HepG2 (cell line): Measurements from ENCODE around the gene PPP1R12A. TPM values are rescaled to one million over a fixed set of nuclear protein-coding genes. Genes with fewer than 3 reads are reported as not detected.

Experiments
- ATAC-seq: fragments of 200-7000 bp; cut with Tn5 transposase; 3 replicates; pipeline ENCODE4 v1.9.1; 2020; ENCODE audit warnings: mild to moderate bottlenecking, moderate library complexity
- BruUV-seq: library from RNA; stranded (reverse); fragments of 400-500 nt; replicated peaks from 2 replicates; lab custom pipeline; 2021; lab: Mats Ljungman, UMichigan
- CTCF ChIA-PET: fragments of 300-600 bp; formaldehyde crosslinking; extraction: SDS; loops from one replicate; lab custom pipeline; 2021; ENCODE audit warnings: low total read pairs, inconsistent platforms, low intra/inter-chr PET ratio; lab: Yijun Ruan, JAX
- POLR2A ChIA-PET: fragments of 350-600 bp; sonication (Branson Sonifier 250); formaldehyde crosslinking; loops from one replicate; lab custom pipeline; 2020; ENCODE audit warnings: antibody characterized with exemption, inconsistent platforms; lab: Yijun Ruan, JAX
- DNase-seq: peaks from one replicate; pipeline ENCODE4 v3.0.0-alpha.2; 2015; ENCODE audit warnings: low spot score
- FAIRE-seq: peaks from 3 replicates; lab custom pipeline; 2011; peaks lifted over from hg19 to GRCh38; lab: Jason Lieb, UNC
- H2AFZ ChIP-seq: one replicate; pipeline ENCODE4 v1.6.1; 2011; ENCODE audit warnings: low read length, inconsistent platforms
- H3K27ac ChIP-seq: fragments of 300-600 bp; 3 replicates; pipeline ENCODE4 v1.8.0; 2011; ENCODE audit warnings: mixed run types, mild to moderate bottlenecking, mixed read lengths, low read length, inconsistent platforms; ENCODE audit not compliant: insufficient read depth; ENCODE audit errors: extremely low read length
- H3K27me3 ChIP-seq, 2 experiments: fragments of 200-600 bp in 1 of 2; 2 replicates in 1 of 2; 3 replicates in 1 of 2; pipeline versions ENCODE4 v1.6.0 to v1.8.0; 2011; ENCODE audit warnings: low read length in 2 of 2, mild to moderate bottlenecking in 2 of 2, moderate library complexity in 2 of 2, inconsistent platforms in 1 of 2; ENCODE audit not compliant: insufficient read depth in 2 of 2, control insufficient read depth in 1 of 2
- H3K36me3 ChIP-seq, 2 experiments: fragments of 200-600 bp in 1 of 2; replicated peaks in 1 of 2; 2 replicates in 1 of 2; 3 replicates in 1 of 2; pipeline versions ENCODE4 v1.5.1 to v1.8.0; 2011; ENCODE audit warnings: low read length in 2 of 2, inconsistent platforms in 1 of 2; ENCODE audit not compliant: insufficient read depth in 2 of 2, control insufficient read depth in 1 of 2
- H3K4me1 ChIP-seq: 2 replicates; pipeline ENCODE4 v1.5.1; 2012; ENCODE audit warnings: low read length, inconsistent platforms; ENCODE audit not compliant: insufficient read depth
- H3K4me2 ChIP-seq: 2 replicates; pipeline ENCODE4 v1.6.0; 2011; ENCODE audit warnings: low read depth, low read length, inconsistent platforms
- H3K4me3 ChIP-seq, 3 experiments: fragments of 200-600 bp in 1 of 3; sonication (generic), shearing (Covaris generic) in 1 of 3; replicated peaks in 1 of 3; 2 replicates each; pipeline ENCODE4 v1.5.1; 2011 to 2016; ENCODE audit warnings: low read length in 3 of 3, inconsistent platforms in 2 of 3, low read depth in 2 of 3, mild to moderate bottlenecking in 2 of 3, control low read depth in 1 of 3, mixed read lengths in 1 of 3; ENCODE audit not compliant: insufficient read depth in 1 of 3
- H3K79me2 ChIP-seq: one replicate; pipeline ENCODE4 v1.6.1; 2011; ENCODE audit warnings: low read length, inconsistent platforms; ENCODE audit not compliant: insufficient read depth
- H3K9ac ChIP-seq: 2 replicates; pipeline ENCODE4 v1.6.0; 2011; ENCODE audit warnings: mild to moderate bottlenecking, low read depth, low read length, inconsistent platforms; ENCODE audit not compliant: insufficient read depth
- H3K9me3 ChIP-seq: 2 replicates; pipeline ENCODE4 v1.5.1; 2012; ENCODE audit warnings: mild to moderate bottlenecking, low read length
- H4K20me1 ChIP-seq: 2 replicates; pipeline ENCODE4 v1.6.0; 2011; ENCODE audit warnings: inconsistent platforms, mild to moderate bottlenecking, low read length, moderate library complexity; ENCODE audit not compliant: insufficient read depth
- HES4 ChIP-seq: sonication (generic); formaldehyde crosslinking; IDR thresholded peaks from 2 replicates; pipeline ENCODE4 v1.9.0; 2021; ENCODE audit warnings: mild to moderate bottlenecking, missing genetic modification reagents, borderline replicate concordance
- HOXA3 ChIP-seq: sonication (generic); formaldehyde crosslinking; IDR thresholded peaks from 2 replicates; pipeline ENCODE4 v1.5.0; 2020; ENCODE audit warnings: missing genetic modification reagents
- KDM6A ChIP-seq: IDR thresholded peaks from 2 replicates; pipeline ENCODE4 v1.6.1; 2016; ENCODE audit warnings: low read depth
- RCOR2 ChIP-seq: IDR thresholded peaks from 2 replicates; pipeline ENCODE4 v1.6.1; 2016; ENCODE audit warnings: missing biosample characterization, missing genetic modification reagents
- RNF2 ChIP-seq: fragments of 450-650 bp; conservative IDR thresholded peaks from 2 replicates; pipeline ENCODE4 v1.6.1; 2016; ENCODE audit warnings: low read depth
- TCF7 ChIP-seq: sonication (generic); IDR thresholded peaks from 2 replicates; pipeline ENCODE4 v1.6.1; 2016; ENCODE audit warnings: antibody characterized with exemption, low read depth
- ZFP36L1 ChIP-seq: sonication (generic); formaldehyde crosslinking; IDR thresholded peaks from 2 replicates; pipeline ENCODE4 v1.8.0; 2022; ENCODE audit warnings: mild to moderate bottlenecking, missing genetic modification reagents, moderate library complexity
- ZNF569 ChIP-seq: sonication (generic); formaldehyde crosslinking; IDR thresholded peaks from 2 replicates; pipeline ENCODE4 v1.5.0; 2020; ENCODE audit warnings: mild to moderate bottlenecking, missing genetic modification reagents, moderate library complexity, borderline replicate concordance
- in situ Hi-C: cut with HindIII; loops from 2 replicates; pipeline ENCODE4 v1.10.0; 2017; ENCODE audit warnings: low pct_unique_long_range_greater_than_20kb; ENCODE audit not compliant: extremely low pct_ligation_motif_present
- intact Hi-C: fragments of 100-400 bp; cut with micrococcal nuclease; formaldehyde crosslinking; loops from one replicate; pipeline ENCODE4 v1.10.0; 2022; ENCODE audit not compliant: unreplicated experiment
- polyA plus RNA-seq, 8 experiments: library from polyadenylated mRNA; depleted of rRNA in 3 of 8; stranded (reverse) in 7 of 8; unstranded in 1 of 8; fragments of >200 nt; fragmentation: Illumina TruSeq in 4 of 8; extraction: Trizol in 4 of 8; gene quantifications; 2 replicates each; pipeline versions ENCODE4 v1.2.1 to v1.2.3, GENCODE V29; 2011 to 2016; ENCODE audit warnings: low read depth in 4 of 8, missing spikeins in 1 of 8, mixed read lengths in 1 of 8; ENCODE audit not compliant: insufficient read depth in 1 of 8
- total RNA-seq, 5 experiments: library from RNA; depleted of rRNA; stranded (reverse); fragments of >200 nt; fragmentation: Illumina TruSeq; extraction: Trizol; gene quantifications; 2 replicates each; pipeline ENCODE4 v1.2.3, GENCODE V29; 2016; ENCODE audit warnings: low read depth in 1 of 5
- TF ChIP-seq, protein P1 (sequence below): sonication (generic); formaldehyde crosslinking; IDR thresholded peaks from 2 replicates; pipeline ENCODE4 v1.4.0; 2020; ENCODE audit warnings: missing genetic modification reagents

Gene PPP1R12A
- total and polyA plus RNA-seq, 2 of the 13 experiments (the other 11 are each of a cell fraction or from before 2014, with no cell fraction given) = 23.8 to 50.0 TPM

DNA sequence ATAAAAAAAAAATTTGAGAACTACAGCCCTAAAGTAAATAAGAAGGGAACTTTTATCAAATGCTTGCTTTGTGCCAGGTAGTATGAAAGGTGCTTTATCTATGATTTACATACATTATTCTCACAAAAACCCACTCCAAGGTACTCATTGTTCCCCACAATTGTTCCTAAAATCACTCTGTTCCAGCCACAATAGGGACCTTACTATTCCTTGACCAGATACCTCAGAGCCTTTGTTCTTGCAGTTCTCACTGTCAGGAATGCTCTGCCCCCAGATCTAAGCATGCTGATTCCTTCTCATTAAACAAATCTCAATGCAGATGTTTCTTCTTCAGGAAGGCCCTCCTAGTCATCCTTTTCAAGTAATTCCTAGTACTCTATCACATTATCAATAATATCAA lies 60.2 kb downstream of the PPP1R12A start:
- Histone ChIP-seq H3K9ac (no peak overlapping the region), H3K36me3 (peaks cover 0 to 9% of the 10 kb centered on the region in 2 experiments; a peak in 2 of 5 replicates), H3K27me3 (no peaks in the 10 kb centered on the region), H2AFZ (no peak overlapping the region), H3K4me2 (no peak overlapping the region), H3K4me3 (no peak overlapping the region), H3K27ac (no peak overlapping the region), H3K9me3 (no peaks in the 10 kb centered on the region), H3K79me2 (peaks cover 11% of the 10 kb centered on the region), H4K20me1 (no peaks in the 10 kb centered on the region; the same call in 1 of the 2 replicates), H3K4me1 (no peaks in the 10 kb centered on the region)
- TF ChIP-seq, protein P1, sequence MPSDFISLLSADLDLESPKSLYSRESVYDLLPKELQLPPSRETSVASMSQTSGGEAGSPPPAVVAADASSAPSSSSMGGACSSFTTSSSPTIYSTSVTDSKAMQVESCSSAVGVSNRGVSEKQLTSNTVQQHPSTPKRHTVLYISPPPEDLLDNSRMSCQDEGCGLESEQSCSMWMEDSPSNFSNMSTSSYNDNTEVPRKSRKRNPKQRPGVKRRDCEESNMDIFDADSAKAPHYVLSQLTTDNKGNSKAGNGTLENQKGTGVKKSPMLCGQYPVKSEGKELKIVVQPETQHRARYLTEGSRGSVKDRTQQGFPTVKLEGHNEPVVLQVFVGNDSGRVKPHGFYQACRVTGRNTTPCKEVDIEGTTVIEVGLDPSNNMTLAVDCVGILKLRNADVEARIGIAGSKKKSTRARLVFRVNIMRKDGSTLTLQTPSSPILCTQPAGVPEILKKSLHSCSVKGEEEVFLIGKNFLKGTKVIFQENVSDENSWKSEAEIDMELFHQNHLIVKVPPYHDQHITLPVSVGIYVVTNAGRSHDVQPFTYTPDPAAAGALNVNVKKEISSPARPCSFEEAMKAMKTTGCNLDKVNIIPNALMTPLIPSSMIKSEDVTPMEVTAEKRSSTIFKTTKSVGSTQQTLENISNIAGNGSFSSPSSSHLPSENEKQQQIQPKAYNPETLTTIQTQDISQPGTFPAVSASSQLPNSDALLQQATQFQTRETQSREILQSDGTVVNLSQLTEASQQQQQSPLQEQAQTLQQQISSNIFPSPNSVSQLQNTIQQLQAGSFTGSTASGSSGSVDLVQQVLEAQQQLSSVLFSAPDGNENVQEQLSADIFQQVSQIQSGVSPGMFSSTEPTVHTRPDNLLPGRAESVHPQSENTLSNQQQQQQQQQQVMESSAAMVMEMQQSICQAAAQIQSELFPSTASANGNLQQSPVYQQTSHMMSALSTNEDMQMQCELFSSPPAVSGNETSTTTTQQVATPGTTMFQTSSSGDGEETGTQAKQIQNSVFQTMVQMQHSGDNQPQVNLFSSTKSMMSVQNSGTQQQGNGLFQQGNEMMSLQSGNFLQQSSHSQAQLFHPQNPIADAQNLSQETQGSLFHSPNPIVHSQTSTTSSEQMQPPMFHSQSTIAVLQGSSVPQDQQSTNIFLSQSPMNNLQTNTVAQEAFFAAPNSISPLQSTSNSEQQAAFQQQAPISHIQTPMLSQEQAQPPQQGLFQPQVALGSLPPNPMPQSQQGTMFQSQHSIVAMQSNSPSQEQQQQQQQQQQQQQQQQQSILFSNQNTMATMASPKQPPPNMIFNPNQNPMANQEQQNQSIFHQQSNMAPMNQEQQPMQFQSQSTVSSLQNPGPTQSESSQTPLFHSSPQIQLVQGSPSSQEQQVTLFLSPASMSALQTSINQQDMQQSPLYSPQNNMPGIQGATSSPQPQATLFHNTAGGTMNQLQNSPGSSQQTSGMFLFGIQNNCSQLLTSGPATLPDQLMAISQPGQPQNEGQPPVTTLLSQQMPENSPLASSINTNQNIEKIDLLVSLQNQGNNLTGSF = no peak
- TF ChIP-seq ZNF569 (CRISPR knock-in tag) = no peak
- no peak for TF ChIP-seq RNF2
- TF ChIP-seq ZFP36L1 (CRISPR knock-in tag) = no peak
- no peak for TF ChIP-seq HOXA3 (CRISPR knock-in tag)
- no peak for TF ChIP-seq RCOR2 (CRISPR knock-in tag)
- no peak for TF ChIP-seq HES4 (CRISPR knock-in tag)
- no peak for TF ChIP-seq KDM6A (CRISPR knock-in tag)
- TF ChIP-seq TCF7 = no peak
- POLR2A ChIA-PET = no interaction called here
- no peak for ATAC-seq
- no TSS peak for BruUV-seq
- DNase-seq = no peak
- in situ Hi-C loops (no loop called here), intact Hi-C loops (no loop called here)
- CTCF ChIA-PET = no interaction called here
- FAIRE-seq = no peak
